Liver (tissue), 9 donors: ENCODE measurements around the gene COL15A1. TPM values are rescaled to one million over a fixed set of nuclear protein-coding genes. Genes with fewer than 3 reads are reported as not detected.

Source experiments
- DNase-seq: peaks from one replicate; pipeline ENCODE4 v3.0.0-alpha.2; 2017; ENCODE audit warnings: low spot score
- H3K27ac ChIP-seq, 2 donors: one replicate each; pipeline ENCODE4 v1.7.0; 2013; ENCODE audit warnings: inconsistent platforms in 2 of 2, low read length in 2 of 2, control low read depth in 1 of 2, low read depth in 1 of 2, mild to moderate bottlenecking in 1 of 2
- H3K27me3 ChIP-seq, 4 donors: one replicate each; pipeline versions ENCODE4 v1.6.1 to v1.7.0; 2013; ENCODE audit warnings: low read length in 3 of 4, inconsistent platforms in 1 of 4, mild to moderate bottlenecking in 1 of 4, moderate library complexity in 1 of 4; ENCODE audit not compliant: control insufficient read depth in 4 of 4, insufficient read depth in 4 of 4
- H3K36me3 ChIP-seq, 4 donors: one replicate each; pipeline versions ENCODE4 v1.6.1 to v1.7.0; 2013; ENCODE audit warnings: low read length in 3 of 4, mild to moderate bottlenecking in 3 of 4, low read depth in 1 of 4, moderate library complexity in 1 of 4; ENCODE audit not compliant: control insufficient read depth in 4 of 4, insufficient read depth in 3 of 4
- H3K4me1 ChIP-seq, 4 donors: one replicate each; pipeline versions ENCODE4 v1.6.1 to v1.7.0; 2013; ENCODE audit warnings: low read length in 3 of 4, mild to moderate bottlenecking in 3 of 4, moderate library complexity in 1 of 4; ENCODE audit not compliant: control insufficient read depth in 4 of 4, insufficient read depth in 4 of 4
- H3K4me3 ChIP-seq, 3 donors: one replicate each; pipeline versions ENCODE4 v1.6.1 to v1.7.0; 2013; ENCODE audit warnings: low read length in 3 of 3, control low read depth in 1 of 3, low read depth in 1 of 3, mild to moderate bottlenecking in 1 of 3
- H3K9ac ChIP-seq, 2 donors: one replicate each; pipeline ENCODE4 v1.7.0; 2013; ENCODE audit warnings: low read length in 2 of 2, mild to moderate bottlenecking in 2 of 2, moderate library complexity in 2 of 2, control low read depth in 1 of 2, low read depth in 1 of 2
- H3K9me3 ChIP-seq, 4 donors: one replicate each; pipeline versions ENCODE4 v1.6.1 to v1.7.0; 2013; ENCODE audit warnings: low read length in 3 of 4; ENCODE audit not compliant: control insufficient read depth in 4 of 4
- ATF3 ChIP-seq: IDR thresholded peaks from 2 replicates; pipeline ENCODE4 v1.6.1; 2016; ENCODE audit warnings: antibody characterized with exemption
- EGR1 ChIP-seq, 2 donors: IDR thresholded peaks; 2 replicates each; pipeline ENCODE4 v1.6.1; 2016 to 2018; ENCODE audit warnings: antibody characterized with exemption in 2 of 2, low read depth in 2 of 2
- FOXA1 ChIP-seq: IDR thresholded peaks from 2 replicates; pipeline ENCODE4 v1.6.1; 2016; ENCODE audit warnings: antibody characterized with exemption
- FOXA2 ChIP-seq: IDR thresholded peaks from 2 replicates; pipeline ENCODE4 v1.6.1; 2016; ENCODE audit warnings: antibody characterized with exemption
- GABPA ChIP-seq, 2 donors: IDR thresholded peaks in 1 of 2; conservative IDR thresholded peaks in 1 of 2; 2 replicates each; pipeline ENCODE4 v1.6.1; 2016; ENCODE audit warnings: antibody characterized with exemption in 2 of 2, mild to moderate bottlenecking in 1 of 2, moderate library complexity in 1 of 2
- HNF4A ChIP-seq, 2 donors: conservative IDR thresholded peaks; 2 replicates each; pipeline ENCODE4 v1.6.1; 2016; ENCODE audit warnings: antibody characterized with exemption in 2 of 2, mild to moderate bottlenecking in 2 of 2
- HNF4G ChIP-seq: IDR thresholded peaks from 2 replicates; pipeline ENCODE4 v1.6.1; 2016; ENCODE audit warnings: antibody characterized with exemption
- JUND ChIP-seq, 2 donors: IDR thresholded peaks; 2 replicates each; pipeline ENCODE4 v1.6.1; 2016; ENCODE audit warnings: antibody characterized with exemption in 2 of 2
- MAX ChIP-seq: IDR thresholded peaks from 2 replicates; pipeline ENCODE4 v1.6.1; 2016; ENCODE audit warnings: antibody characterized with exemption
- NR2F2 ChIP-seq: IDR thresholded peaks from 2 replicates; pipeline ENCODE4 v1.6.1; 2016; ENCODE audit warnings: antibody characterized with exemption
- RAD21 ChIP-seq, 2 donors: IDR thresholded peaks; 2 replicates each; pipeline ENCODE4 v1.6.1; 2016; ENCODE audit warnings: antibody characterized with exemption in 2 of 2, mild to moderate bottlenecking in 2 of 2
- RXRA ChIP-seq, 2 donors: IDR thresholded peaks; 2 replicates each; pipeline ENCODE4 v1.6.1; 2017 to 2018; ENCODE audit warnings: antibody characterized with exemption in 2 of 2, mild to moderate bottlenecking in 1 of 2
- SP1 ChIP-seq: IDR thresholded peaks from 2 replicates; pipeline ENCODE4 v1.6.1; 2018; ENCODE audit warnings: antibody characterized with exemption, mild to moderate bottlenecking
- TAF1 ChIP-seq: conservative IDR thresholded peaks from 2 replicates; pipeline ENCODE4 v1.6.1; 2016; ENCODE audit warnings: antibody characterized with exemption, mild to moderate bottlenecking
- YY1 ChIP-seq: IDR thresholded peaks from 2 replicates; pipeline ENCODE4 v1.6.1; 2016; ENCODE audit warnings: antibody characterized with exemption, mild to moderate bottlenecking
- WGBS: extraction: QIAGEN DNeasy Blood & Tissue Kit; methylation state at CpG from one replicate; pipeline ENCODE4 v1.1.7; 2013; 5-methylcytosine and 5-hydroxymethylcytosine counted together
- polyA plus RNA-seq, 2 donors: library from polyadenylated mRNA; stranded (reverse) in 1 of 2; unstranded in 1 of 2; fragments of 200-250 nt in 1 of 2; fragments of >200 nt in 1 of 2; fragmentation: Nextera tagmentation in 1 of 2; extraction: Ambion mirVana in 1 of 2; gene quantifications; one replicate each; pipeline versions ENCODE4 v1.2.1 to v1.2.3, GENCODE V29; 2013 to 2015
- total RNA-seq, 2 donors: library from RNA; depleted of rRNA; stranded (reverse); fragments of >200 nt; gene quantifications; one replicate each; pipeline ENCODE4 v1.2.3, GENCODE V29; 2014
- TF ChIP-seq, protein P1 (sequence below): IDR thresholded peaks from 2 replicates; pipeline ENCODE4 v1.6.1; 2016; ENCODE audit warnings: antibody characterized with exemption
- TF ChIP-seq, protein P2 (sequence below): IDR thresholded peaks from 2 replicates; pipeline ENCODE4 v1.6.1; 2016; ENCODE audit warnings: antibody characterized with exemption, mild to moderate bottlenecking
- TF ChIP-seq, protein P3 (sequence below): fragments of 150-350 bp; IDR thresholded peaks from 2 replicates; pipeline ENCODE4 v1.5.1; 2017; ENCODE audit warnings: improper control_type of control experiment, low read depth, low read length; ENCODE audit not compliant: missing input control
- donor health status: healthy.
- donor health status: healthy.
- donor health status: healthy.
- donor health status: healthy.
- donor health status: healthy.

Gene COL15A1
- total and polyA plus RNA-seq, 4 donors = 0.10 to 0.42 (median 0.24) TPM

GRCh38 chr9:99090336-99091130 is 146.8 kb downstream of the COL15A1 start:
- 92% methylated on average over 5 of the region's 5 CpGs for WGBS
- no peaks in the 10 kb centered on the region for H3K36me3 ChIP-seq
- H3K9ac ChIP-seq = no peak overlapping the region
- no peak overlapping the region for H3K27ac ChIP-seq
- DNase-seq = no peak
- peaks cover 2 to 5% (median 4%) of the 10 kb centered on the region in 4 donors for H3K9me3 ChIP-seq
- H3K4me1 ChIP-seq = no peaks in the 10 kb centered on the region
- TF ChIP-seq RXRA (IDR thresholded peaks at IDR 0.05) = no peak
- TF ChIP-seq, protein P1, sequence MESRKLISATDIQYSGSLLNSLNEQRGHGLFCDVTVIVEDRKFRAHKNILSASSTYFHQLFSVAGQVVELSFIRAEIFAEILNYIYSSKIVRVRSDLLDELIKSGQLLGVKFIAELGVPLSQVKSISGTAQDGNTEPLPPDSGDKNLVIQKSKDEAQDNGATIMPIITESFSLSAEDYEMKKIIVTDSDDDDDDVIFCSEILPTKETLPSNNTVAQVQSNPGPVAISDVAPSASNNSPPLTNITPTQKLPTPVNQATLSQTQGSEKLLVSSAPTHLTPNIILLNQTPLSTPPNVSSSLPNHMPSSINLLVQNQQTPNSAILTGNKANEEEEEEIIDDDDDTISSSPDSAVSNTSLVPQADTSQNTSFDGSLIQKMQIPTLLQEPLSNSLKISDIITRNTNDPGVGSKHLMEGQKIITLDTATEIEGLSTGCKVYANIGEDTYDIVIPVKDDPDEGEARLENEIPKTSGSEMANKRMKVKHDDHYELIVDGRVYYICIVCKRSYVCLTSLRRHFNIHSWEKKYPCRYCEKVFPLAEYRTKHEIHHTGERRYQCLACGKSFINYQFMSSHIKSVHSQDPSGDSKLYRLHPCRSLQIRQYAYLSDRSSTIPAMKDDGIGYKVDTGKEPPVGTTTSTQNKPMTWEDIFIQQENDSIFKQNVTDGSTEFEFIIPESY = no peak
- no peak for TF ChIP-seq MAX
- TF ChIP-seq YY1 = no peak
- no peak for TF ChIP-seq RAD21 (IDR thresholded peaks at IDR 0.05)
- no peak for TF ChIP-seq EGR1 (IDR thresholded peaks at IDR 0.05; ENCODE audit: low read depth in 2 of 2)
- TF ChIP-seq, protein P2, sequence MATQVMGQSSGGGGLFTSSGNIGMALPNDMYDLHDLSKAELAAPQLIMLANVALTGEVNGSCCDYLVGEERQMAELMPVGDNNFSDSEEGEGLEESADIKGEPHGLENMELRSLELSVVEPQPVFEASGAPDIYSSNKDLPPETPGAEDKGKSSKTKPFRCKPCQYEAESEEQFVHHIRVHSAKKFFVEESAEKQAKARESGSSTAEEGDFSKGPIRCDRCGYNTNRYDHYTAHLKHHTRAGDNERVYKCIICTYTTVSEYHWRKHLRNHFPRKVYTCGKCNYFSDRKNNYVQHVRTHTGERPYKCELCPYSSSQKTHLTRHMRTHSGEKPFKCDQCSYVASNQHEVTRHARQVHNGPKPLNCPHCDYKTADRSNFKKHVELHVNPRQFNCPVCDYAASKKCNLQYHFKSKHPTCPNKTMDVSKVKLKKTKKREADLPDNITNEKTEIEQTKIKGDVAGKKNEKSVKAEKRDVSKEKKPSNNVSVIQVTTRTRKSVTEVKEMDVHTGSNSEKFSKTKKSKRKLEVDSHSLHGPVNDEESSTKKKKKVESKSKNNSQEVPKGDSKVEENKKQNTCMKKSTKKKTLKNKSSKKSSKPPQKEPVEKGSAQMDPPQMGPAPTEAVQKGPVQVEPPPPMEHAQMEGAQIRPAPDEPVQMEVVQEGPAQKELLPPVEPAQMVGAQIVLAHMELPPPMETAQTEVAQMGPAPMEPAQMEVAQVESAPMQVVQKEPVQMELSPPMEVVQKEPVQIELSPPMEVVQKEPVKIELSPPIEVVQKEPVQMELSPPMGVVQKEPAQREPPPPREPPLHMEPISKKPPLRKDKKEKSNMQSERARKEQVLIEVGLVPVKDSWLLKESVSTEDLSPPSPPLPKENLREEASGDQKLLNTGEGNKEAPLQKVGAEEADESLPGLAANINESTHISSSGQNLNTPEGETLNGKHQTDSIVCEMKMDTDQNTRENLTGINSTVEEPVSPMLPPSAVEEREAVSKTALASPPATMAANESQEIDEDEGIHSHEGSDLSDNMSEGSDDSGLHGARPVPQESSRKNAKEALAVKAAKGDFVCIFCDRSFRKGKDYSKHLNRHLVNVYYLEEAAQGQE = no peak
- no peak for TF ChIP-seq HNF4G
- no peak for TF ChIP-seq ATF3
- TF ChIP-seq GABPA (IDR thresholded peaks at IDR 0.05 in 1 of 2, conservative IDR thresholded peaks at IDR 0.05 in 1 of 2) = no peak
- no peak for TF ChIP-seq JUND (IDR thresholded peaks at IDR 0.05)
- no peak for TF ChIP-seq SP1
- TF ChIP-seq, protein P3, sequence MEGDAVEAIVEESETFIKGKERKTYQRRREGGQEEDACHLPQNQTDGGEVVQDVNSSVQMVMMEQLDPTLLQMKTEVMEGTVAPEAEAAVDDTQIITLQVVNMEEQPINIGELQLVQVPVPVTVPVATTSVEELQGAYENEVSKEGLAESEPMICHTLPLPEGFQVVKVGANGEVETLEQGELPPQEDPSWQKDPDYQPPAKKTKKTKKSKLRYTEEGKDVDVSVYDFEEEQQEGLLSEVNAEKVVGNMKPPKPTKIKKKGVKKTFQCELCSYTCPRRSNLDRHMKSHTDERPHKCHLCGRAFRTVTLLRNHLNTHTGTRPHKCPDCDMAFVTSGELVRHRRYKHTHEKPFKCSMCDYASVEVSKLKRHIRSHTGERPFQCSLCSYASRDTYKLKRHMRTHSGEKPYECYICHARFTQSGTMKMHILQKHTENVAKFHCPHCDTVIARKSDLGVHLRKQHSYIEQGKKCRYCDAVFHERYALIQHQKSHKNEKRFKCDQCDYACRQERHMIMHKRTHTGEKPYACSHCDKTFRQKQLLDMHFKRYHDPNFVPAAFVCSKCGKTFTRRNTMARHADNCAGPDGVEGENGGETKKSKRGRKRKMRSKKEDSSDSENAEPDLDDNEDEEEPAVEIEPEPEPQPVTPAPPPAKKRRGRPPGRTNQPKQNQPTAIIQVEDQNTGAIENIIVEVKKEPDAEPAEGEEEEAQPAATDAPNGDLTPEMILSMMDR = no peak
- no peak for TF ChIP-seq FOXA1
- no peak for TF ChIP-seq FOXA2
- no peak for TF ChIP-seq NR2F2
- no peak for TF ChIP-seq HNF4A (conservative IDR thresholded peaks at IDR 0.05)
- no peak for TF ChIP-seq TAF1
- no peaks in the 10 kb centered on the region for H3K27me3 ChIP-seq
- no peak overlapping the region for H3K4me3 ChIP-seq
